CD4-positive, alpha-beta T cell treated with Interferon alpha-2 for 1 hour (primary cell): ENCODE results near the gene VDR.
A peak's percentile ranks its signal among the peaks of the same experiment; 100 is the strongest.
"Not testable (repeated sequence)": the region's sequence is repeated elsewhere in the genome, so short reads cannot be mapped to it uniquely, and the experiment has no call there.

Source experiments
- DNase-seq, 2 donors: peaks; one replicate each; pipeline ENCODE4 v3.0.0-alpha.2; 2020 to 2022

VDR gene

DNA sequence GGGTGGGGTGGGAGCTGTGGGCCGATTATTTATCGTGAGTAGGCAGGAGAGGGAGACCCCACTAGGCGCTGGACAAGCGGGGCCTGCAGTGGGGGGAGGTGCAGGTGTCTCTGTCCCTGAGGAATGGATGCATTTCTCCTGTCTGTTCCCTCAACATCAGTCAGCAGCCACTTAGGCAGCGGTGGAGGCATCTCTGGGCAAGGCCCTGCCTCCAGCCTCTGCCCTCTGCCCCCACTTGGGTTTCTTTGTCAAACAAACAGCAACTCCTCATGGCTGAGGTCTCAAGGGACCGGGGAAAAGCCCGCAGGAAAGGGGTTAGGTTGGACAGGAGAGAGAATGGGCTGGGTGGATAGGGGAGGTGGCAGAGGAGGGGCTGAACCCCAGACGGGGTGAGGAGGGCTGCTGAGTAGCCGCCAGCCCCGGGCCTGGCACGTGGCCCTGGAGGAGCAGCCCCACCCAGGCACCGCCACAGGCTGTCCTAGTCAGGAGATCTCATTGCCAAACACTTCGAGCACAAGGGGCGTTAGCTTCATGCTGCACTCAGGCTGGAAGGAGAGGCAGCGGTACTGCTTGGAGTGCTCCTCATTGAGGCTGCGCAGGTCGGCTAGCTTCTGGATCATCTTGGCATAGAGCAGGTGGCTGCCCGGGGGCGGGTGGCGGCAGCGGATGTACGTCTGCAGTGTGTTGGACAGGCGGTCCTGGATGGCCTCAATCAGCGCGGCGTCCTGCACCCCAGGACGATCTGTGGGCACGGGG is 60.4 kb downstream of the VDR start:
- no peak for DNase-seq

DNA sequence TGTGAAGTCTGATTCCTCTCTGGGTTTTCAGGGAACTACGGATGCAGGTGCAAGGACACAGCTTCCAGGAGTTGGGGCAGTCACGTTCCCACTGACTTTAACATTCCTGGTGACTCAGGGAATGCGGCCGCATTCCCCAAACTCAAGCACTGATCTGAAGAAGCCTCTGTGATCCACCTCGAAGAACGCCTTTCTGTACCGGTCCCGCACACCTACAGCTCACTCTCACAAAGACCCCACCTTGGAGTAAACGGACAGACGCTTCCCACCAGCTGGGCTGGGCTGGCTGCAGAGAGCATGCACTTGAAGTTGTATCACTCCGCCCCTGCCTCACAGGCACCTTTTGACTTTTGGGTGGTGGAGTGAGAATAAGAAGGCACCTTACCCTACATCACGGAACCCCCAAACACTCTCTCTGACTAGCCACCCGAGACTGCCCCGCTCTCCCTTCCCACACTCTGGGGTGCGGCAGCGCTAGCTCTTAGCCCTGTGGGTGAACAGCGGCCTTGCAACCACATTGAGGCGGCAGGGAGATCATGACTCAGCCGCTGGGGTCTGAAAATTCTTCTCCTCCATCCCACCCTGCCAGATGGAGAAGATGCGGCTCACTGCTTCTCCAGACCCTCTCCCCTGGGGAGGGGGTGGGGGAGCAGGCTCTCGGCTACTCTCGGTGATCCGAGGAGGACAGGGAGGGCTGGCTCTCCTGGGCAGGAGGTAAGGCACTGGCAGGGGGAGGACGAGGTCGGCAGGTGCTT is 61.4 kb downstream of the VDR start:
- DNase-seq, result no peak

DNA sequence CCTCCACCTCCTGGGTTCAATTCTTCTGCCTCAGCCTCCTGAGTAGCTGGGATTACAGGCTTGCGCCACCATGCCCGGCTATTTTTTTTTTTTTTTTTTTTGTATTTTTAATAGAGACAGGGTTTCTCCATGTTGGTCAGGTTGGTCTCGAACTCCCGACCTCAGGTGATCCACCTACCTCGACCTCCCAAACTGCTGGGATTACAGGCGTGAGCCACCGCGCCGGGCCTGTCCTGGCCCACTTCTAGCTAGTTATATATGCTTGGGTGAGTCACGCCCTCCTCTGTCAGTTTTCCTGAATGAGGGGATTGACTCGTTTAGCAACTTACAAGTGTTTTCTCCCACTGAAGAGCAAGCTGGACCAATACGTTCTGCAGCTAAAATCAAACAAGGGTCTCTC is 62.3 kb downstream of the VDR start:
- not testable (repeated sequence) for DNase-seq

DNA sequence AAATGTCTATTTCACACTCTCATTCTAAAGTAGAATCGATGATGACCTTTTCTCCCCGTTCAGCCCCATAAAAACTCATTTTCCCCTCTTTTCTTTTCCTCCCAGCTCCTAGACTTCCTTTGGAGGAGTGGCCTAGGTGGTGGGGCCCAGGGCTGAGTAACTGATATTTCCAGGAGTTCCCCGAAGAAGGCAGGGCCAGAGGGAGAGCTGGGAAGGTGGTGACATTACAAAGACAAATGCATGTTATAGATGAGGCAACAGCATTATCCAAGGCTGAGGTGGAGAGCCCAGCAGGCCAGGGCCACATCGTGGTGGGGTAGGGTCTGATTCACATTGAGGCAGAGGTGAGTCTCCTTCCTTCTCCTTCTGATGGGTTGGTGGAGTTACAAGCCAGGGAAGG is 62.9 kb downstream of the VDR start:
- DNase-seq, result no peak

DNA sequence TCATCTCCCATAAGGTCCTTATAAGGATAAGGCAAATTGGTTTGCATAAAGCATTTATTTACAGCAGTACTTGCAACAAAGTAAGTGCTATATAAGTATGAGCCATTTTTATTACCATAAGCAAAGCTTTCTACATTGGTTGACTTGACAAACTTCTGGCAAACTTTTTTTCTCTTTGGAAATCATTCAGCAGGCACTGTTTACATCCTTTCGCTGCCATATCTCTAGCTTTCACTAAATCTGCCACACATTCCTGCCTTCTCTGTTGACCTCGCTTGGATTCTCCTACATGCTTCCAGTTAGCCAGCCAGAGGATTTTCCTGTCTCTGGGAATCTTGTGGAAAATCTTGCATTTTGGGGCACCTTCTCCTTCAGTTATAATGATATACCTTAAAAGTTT is 63.3 kb downstream of the VDR start:
- no peak for DNase-seq

DNA sequence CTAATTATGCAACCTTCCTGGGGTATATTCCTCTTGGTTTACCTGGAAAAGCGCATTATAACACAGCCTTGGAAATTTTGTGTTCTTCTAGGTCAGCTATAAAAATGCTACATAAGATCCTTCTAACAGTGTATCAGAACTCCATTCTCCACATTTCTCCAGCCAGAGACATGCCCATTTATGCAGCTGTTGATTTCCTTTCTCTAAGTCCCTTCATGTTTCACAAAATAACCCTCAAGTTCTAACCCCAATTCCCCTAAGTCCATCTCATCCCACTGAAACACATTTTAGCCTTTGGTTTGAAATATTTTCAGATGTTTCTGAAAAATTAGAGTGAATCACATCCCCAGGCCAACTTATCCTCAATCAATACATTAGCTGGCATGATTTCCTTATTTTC is 64.2 kb downstream of the VDR start:
- no peak for DNase-seq

DNA sequence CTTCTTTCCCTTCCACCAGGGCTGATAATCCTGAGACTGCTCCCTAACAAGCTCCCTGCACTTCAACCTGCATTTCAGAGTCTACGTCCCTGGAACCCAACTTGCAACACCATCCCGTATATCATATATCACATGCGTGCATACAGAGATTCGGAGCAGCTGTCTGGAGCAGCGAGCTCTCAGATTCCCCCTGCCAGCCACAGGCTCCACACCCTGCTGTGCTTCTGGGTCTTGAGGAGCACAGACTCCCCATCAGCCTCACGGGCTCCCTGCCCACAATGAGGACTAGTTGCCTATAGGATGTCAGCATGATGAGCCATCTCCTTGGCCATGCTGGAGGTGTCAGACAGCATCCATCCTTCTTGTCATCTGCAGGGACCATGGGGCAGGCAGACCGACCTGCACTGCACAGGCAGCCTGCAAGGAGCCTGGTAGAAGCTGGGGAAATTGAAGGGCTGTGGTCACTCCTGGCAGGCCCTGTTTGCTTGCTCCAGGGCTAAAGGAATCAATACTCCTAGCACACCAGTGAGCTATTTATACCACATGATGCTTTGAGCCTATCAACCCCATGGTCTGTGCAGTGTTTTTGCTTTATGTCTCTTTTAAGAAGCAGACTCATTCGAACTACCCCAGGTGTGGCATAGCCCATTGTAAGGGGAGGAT is 65.4 kb downstream of the VDR start:
- DNase-seq, result no peak

DNA sequence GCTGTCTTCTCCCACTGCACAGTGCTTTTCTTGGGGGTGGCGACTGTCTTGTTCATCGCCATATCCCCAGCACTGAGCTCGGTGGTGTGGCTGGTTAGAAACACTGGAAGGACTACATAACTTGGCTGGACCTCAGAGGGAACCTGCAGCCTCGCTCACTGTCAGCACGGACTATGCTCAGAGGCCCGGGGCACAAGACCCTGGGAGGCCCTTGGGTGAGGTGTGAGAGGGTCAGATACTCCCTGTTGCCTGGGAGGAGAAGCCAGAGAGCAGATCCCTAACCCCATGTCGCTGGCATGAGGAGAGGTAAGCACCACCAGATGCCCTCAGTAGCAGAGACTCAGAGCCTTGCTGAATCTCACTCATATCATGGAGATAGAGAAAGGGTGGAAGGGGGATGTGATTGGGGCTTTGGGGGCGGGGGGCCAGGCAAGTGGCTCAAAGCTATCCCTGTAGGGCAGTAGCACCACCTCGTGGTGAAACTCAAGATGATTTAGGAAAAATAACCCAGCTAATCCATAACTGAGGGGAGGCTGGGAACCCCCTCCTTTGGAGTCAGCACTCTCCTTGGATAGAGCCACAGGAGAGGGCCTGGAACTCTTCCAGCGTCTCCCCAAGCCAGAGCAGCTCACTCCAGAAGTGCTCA is 66.4 kb downstream of the VDR start:
- DNase-seq, result peak; percentile 39 to 56

DNA sequence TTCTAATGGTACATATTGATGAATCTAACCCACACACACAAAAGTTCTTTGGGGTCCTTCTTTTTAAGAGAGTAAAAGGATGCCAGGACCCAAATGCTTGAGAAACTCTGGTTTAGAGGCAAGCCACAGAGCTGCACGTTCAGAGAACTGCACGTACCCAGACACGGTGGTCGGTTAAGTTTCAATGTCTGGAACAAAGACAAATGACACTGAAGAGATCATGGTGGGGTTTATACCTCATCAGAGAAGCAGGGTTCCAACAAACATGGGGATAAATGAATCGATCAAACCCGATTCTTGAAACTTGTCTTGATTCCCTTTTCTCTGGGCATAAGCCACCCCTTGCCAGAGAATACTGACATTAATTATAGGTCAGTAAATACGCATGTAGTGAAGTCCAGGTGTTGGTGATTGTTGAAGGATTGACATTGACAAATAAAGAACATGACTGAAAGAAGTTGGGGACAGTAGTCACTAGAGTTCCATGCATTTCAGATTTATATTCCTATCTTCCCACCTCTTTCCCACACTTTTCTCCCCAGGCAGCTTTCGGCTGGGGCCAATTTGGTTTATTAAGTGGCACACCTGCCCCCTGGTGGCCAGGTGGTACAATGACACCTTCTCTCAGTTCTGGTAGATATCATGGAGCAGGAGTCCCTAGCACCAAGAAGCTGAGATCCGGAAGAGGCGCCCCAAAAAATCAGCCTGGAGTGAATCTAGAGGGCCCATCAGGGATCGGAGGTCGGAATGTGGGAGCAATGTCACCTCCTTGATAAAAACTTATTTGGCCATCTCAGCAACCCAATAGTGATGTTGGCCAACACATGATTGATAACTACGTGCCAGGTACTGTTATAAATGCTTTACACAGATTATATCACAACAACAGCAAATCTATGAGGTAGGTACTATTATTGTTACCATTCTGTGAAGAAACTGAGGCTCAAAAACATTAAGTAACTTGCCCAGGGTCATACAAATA is 67.3 kb downstream of the VDR start:
- peak; percentile 62 to 74 for DNase-seq

DNA sequence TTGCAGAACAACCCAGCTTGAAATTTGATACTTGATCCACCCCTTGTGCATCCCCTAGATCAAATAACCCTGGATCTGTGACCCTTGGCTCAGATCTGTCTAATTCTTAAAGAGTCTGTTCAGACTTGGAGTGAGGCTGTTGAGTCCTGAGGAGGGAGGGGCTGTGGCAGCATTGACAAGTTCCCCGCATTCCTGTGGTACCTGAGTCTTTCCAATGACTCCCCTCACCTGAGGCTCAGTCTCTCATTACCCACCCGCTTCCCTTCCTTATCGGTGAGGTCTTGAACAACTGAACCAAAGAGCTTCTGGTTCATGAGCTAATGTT is 69.0 kb downstream of the VDR start:
- no peak for DNase-seq

DNA sequence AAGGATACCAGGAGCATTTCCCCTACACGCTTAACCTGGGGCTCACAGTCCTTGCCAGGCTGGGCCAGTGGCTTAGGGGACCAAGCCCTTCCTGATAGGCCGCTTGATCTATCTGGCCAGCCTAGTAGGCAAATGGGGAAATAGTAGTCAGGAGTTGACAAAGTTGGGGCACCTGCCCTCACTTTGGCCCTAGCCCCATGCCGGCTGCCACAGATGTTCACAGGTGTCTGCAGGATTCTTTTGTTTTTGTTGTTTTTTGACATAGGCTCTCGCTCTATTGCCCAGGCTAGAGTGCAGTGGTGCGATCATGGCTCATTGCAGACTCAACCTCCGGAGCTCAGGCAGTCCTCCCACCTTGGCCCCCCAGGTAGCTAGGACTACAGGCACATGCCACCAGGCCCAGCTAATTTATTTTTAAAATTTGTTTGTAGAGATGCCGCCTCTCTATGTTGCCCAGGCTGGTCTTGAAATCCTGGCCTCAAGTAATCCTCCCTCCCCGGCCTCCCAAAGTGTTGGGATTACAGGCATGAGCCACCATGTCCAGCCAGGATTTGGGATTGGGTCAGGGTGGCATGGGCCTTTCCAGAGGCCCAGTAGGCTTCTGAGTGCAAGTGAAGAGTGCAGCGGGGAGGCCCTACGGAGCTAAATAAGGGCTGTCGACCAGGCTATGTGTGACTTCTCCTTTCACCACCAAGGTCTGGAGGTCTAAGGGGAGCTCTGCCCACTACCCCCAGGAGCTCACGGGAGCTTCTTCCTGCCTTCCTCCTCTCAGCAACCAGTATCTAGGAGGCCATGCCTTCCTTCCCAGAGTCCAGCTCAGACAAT is 69.6 kb downstream of the VDR start:
- no peak for DNase-seq

DNA sequence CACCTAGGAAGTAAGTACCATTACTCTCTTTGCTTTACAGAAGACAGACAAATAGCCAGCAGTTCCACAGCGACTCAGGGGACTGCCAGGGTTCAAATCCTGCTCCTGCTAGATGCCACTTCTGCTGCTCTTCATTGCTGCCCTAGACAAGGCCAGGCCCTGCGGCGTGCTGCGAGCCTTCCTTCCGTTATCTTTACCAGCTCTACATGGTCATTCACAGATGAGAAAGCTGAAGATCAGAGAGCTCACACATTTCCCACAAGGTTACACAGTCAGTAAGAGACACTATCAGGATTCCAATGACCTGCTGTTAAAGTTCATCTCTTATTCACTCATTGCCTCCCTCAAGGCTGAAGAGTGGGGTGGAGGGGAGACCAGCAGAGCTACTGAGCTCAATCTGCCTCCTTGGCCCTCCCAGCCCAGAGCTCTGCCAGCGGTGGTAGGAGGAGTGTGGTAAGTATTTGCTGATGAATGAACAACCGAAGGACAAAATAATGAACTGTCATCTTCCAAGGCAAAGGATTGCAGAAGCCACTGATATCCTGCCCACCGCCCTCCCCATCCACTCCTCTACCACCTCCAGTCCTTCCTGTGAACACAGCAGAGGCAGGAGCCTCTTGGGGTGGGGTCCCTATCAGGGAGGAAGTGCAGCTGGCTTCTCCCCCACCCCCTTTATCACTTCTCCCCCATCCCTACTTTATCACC is 70.4 kb downstream of the VDR start:
- no peak for DNase-seq

DNA sequence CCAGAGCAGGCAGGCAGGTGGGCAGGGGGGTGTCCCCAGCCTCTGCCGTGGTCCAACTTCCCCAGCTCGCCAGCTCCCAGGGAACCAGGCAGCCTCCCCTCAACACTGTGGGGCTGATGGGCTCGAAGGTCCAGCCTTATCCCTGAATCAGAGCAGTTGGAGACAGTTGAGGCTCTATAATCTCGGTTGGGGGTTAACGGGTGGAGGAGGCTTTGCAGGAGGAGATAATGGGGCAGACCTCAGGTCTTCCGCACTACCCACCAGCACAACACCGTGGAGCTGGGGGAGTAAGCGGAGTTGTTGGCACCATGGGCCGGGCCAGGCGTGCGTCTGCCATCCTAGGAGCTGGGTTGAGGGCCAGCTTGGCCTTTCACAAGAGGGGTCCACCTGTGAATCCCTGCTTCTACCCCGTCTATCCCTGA is 71.2 kb downstream of the VDR start:
- DNase-seq, result no peak

DNA sequence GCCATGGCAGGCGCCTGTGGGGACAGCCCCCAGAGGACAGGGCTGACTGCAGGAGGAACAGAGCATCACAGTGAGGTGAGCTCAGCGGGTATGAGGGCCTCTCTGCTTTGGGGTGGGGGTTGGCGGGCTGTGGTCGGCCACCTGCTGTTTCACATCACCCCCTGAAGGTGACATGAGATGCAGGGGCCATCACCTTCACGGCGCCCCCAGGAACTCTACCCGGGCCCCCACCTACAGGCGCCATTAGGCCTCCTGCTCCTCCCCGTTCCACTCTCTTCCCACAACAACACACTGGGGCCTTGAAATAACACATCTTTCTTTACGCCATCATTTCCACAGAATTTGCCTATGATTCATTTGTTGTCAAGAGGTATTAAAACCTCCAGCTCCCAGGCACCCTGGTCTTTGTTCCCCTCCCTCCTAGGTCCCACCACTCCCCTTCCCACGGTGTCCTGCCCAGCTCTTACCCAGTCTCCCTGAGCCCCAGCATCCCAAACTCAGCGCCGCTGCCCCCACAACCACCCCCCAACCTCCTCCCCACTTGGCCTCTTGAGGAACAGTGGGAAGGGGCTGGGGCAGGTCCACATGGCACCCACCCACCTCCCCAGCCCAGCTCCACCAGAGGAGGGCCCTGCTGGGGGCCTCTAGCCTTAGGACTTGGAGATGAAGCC is 72.4 kb downstream of the VDR start:
- DNase-seq, result peak in 1 of 2 donors; percentile 28

DNA sequence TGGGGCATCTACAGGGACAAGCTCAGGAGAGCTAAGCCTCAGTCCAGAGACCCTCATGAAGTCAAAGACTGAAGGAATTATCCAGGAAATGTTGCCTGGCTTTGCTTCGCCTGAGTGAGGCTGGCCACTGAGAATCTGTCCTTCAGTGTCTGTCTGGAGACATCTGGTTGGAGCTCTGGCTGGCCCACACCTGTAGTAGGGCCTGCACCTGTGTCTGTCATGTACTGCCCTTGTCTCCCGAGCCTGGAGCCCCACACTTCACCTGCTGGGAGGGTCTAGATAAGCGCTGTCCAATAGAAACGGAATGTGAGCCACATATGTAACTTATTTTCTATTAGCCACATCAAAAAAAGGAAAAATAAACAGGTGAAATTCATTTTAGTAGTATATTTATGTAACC is 75.2 kb downstream of the VDR start:
- no peak for DNase-seq

DNA sequence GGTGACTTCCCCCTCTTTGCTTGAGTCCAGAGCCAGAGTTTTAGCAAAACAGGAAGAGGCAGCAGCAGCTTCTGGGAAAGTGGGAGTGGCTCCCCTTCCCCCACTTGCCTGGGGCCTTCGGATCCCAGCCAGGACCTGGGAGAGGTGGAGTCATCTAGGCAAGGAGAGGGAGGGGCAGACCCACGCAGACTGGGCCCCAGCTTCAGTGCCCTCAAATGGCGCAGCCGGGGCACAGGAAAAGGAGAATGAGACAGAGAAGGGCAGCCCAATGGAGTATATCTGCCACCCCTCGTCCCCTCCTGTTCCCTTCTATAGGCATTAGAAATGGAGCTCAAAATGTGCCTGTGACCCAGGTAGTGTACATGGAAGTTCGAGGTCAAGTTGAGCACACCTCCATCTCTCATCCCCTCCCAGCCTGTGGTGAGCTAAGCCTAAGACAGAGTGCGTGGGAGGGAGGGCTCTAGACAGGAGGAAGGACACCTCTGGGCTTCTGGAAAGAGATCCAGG is 75.8 kb downstream of the VDR start:
- DNase-seq, result no peak

DNA sequence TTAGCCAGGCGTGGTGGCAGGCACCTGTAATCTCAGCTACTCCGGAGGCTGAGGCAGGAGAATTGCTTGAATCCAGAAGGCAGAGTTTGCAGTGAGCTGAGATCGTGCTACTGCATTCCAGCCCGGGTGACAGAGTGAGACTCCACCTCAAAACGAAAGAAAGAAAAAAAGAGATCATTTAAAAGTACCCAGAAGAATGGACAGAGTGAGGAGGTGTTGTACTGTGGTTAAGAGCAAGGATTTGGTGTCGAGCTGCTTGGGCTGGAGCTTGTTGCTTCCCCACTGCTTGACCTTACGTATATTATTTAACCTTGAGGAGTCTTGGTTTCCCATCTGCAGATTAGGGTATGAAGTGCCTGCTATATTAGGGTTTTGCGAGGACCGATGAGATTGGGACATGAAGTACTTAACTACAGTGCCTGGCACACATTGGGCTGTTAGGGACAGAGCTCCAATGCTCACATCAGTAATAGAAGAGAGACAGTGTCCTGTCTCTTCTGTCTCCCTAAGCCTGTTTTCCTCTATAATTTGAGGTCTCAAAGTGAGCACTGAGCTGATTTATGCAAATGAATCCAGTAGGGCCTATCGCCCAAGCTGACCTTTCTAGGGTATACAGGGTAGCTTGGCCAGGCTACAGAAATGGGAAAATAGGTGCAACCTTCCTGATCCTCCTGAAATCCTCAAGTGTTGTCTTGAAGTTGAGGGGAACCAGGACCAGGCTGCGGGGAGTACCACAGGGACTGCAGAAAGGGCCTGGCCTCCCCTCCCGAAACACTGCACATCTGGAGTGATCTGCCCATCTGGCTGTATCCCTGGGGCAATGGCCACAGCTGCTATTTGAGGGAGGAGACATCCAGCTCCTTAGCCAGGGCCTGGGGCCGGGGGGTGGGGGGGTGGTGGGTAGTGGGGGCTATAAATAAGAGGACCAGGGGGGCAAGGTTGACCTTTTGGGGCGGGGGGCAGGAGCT is 76.5 kb downstream of the VDR start:
- DNase-seq, result no peak

DNA sequence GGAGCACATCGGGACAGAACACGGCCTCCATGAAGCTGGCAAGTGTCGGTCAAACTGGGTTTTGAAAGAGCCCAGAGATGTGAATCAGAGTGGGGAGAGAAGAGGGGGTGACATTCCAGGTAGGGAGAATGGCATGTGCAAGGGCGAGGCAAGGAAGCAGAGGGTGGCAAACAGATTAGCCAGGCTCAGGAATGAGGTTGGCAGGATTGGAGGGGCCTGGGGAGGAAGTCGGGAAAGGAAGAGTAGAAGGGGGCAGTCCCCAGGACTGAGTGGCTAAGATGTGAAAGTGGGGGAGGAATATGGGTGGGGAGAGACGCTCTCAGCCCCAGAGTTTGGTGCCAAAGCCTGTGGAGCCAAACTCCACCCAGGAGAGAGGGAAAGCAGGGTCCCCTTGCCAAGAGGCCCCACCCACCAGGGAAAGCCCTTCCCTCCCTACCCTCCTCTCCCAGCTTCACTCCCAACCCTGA is 79.6 kb downstream of the VDR start:
- no peak for DNase-seq

DNA sequence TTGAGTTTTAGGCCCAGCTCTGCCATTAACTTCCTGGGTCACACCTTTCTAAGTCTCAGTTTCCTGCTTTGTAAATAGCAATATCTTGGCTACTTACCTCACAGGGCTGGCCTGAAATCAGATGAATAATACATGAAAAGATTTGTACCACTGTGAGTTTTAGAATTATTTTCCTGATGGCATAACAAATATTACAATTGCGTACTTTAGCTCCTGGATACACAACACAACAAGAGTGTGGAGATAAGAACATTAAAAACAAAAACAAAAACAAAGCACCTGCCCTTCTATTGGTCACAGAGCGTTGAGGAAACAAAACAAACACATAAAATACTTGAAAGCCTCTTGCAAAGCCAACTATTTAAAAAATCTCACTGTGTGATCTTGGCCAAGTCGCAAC is 80.2 kb downstream of the VDR start:
- no peak for DNase-seq
